Astrocyte of the hippocampus (primary cell): ENCODE results near the gene RTN1.

ENCODE experiments used
- DNase-seq: peaks from one replicate; pipeline ENCODE4 v3.0.0; 2011; ENCODE audit warnings: low read depth, low spot score

RTN1 gene

GRCh38 chr14:59633486-59633885 lies 237.1 kb downstream of the RTN1 start:
- no peak for DNase-seq

DNA sequence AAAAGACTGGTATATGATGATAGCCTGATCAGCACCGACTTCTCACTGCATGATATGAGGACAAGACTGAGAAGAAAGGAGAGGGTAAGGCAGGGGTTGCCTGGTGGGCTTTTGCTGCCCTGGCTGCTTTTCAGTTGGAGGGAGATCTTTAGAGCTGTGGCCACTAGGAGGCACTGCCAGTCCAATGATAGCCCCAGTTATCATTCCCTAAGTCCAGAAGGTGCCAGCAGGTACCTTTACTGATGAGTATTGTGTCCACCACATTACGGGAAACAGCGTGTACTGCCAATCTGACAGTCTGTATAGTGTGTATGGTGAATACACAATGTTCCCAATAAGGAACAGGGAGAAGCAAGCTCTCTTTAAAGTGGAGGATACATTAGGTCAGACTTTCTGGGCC lies 238.2 kb downstream of the RTN1 start:
- peak; percentile 63 for DNase-seq

- DNase-seq = no peak
Measured at GRCh38 chr14:59631237-59631636, 239.3 kb downstream of the RTN1 start.

- DNase-seq = peak; percentile 72
Measured at GRCh38 chr14:59630288-59630963, 240.2 kb downstream of the RTN1 start.

DNA sequence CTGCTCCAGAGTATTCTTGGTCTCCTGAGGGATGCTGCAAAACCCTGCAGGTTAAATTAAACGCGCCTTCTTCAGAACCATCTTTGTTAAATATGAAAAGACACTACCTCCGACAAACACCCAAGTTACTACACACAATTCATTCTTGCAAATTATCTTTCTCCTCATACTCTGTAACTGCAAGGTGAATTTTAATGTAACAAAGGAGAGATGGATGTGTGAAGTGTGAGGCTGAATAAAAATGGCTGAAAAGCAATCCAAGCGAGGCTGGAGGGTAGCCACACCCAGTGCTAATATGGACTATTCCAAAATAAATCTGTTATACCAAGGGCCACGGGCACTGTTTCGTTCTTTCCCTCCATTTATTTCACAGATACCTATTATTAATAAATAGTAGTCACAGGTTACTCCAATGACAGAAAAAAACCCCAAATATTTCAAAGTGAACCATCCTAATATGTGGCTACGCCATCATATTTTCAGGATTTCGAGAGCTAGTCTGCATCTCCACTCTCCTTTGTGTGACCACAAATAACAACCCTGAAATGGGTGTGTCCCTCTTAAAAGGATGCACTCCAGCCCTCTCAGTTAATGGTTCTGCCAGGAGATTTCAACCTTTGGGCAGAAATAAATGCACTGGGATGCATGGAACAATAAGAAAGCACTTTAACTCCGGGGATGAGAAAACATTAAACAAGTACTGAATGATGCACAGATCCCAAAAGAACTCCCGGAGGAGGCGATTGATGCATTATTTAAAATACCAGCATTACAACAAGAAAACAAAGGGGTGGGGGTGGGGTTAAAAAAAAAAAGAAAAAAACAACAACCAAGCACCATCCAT lies 240.9 kb downstream of the RTN1 start:
- DNase-seq = no peak

DNA sequence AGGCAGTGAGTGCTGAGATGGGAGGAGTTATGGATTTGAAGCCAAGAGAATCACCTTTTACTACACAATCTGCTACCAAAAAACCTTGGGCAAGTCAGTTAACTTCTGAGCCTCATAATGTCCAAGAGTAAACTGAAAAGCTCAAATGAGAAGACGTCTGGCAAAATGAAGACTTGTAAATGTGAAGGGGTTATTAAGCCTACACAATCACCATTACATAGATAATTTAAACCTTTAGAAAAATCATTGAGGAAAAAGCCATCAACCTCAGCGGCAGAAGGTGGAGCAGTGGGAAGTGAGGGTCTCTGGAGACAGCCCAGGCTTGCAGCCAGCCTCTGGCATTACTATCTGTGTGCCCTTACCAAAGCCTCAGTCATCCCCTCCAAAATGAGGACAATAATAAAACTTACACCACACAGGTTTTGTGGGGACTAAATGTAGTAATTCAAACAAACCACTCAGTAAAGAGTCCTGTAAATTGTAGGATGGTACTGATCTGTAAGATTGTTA lies 243.5 kb downstream of the RTN1 start:
- no peak for DNase-seq

DNA sequence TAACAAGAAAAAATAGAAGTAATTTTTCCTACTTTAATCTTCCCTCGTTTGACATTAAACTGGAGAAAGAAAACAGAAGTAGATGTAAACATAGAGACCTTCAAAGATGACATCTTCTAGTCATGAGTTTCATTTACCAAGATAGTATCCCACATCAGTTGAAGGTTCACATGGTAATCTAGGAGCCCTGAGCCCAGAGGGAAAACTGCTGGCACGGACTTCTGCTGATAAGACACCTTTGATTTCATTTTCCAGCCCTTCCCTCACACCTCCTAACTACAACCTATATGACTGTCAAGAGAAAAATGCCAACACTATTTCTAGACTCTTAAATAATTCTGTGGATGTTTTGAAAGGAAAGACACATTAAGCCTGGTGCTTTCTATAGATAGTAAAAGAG lies 247.9 kb downstream of the RTN1 start:
- no peak for DNase-seq

DNA sequence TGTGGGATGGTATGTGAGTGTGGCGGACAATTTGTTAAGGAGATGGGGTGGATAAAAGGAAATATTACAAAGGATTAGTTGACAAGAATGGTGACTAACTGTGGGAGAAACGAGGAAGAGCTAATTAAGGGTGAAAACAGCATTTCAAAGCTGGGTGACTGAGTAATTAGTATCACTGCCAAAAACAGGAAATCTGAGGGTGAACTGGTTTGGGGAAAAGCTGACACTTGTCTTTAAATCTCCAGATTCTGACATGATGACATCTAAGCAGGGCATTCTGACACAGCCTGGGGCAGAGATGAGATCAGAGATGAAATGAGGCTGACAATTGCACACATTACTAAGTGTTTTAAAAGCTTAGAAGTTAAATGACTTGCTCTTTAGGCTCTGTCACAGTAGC lies 251.5 kb downstream of the RTN1 start:
- no peak for DNase-seq

- no peak for DNase-seq
Measured at GRCh38 chr14:59601056-59601455, 269.5 kb downstream of the RTN1 start.

GRCh38 chr14:59600211-59600945 lies 270.2 kb downstream of the RTN1 start:
- DNase-seq = no peak

- no peak for DNase-seq
Measured at GRCh38 chr14:59595071-59595470, 275.5 kb downstream of the RTN1 start.

GRCh38 chr14:59591641-59592370 lies 278.8 kb downstream of the RTN1 start:
- no peak for DNase-seq

GRCh38 chr14:59588101-59588500 lies 282.5 kb downstream of the RTN1 start:
- no peak for DNase-seq

GRCh38 chr14:59585891-59586554 lies 284.6 kb downstream of the RTN1 start:
- peak; percentile 82 for DNase-seq

DNA sequence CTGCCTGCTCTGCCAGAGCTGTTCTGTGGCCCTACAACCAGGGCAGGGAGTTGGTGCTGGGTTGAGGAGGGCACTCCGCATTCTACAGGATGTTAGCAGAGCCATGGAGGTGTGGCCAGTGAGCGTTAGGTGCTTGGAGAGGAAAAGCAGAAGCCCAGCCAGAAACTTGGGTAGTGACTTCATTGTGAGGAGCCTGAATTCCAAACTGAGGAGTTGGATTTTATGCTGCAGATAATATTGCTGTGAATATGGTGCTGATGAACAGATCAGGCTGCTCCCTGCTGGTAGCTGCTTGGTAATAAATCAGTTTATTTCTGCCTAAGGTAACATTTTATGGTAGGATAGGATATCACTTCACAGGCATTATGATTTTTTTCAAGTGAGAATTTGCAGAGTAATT lies 286.8 kb downstream of the RTN1 start:
- peak; percentile 65 for DNase-seq

GRCh38 chr14:59582845-59583509 lies 287.6 kb downstream of the RTN1 start:
- DNase-seq = no peak

DNA sequence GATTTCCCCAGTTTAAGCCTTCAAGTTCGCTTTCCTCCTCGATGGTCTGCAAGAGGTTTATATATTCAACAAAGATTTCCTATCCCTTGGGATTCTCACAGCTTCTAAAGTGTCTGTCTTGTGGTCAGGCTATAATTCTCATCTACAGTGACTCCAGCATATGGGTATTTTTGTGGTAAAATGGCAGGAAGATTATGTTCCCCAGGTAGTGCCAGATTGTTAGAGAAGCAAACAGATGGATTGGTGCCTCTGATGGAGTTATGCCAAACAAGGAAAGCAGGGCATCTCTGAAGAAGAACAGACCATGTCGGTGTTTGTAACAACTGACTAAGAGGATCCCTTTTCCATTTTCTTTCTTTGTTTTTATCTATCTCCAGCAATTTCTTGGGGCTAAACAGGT lies 288.4 kb downstream of the RTN1 start:
- DNase-seq = no peak

GRCh38 chr14:59580911-59581310 lies 289.7 kb downstream of the RTN1 start:
- DNase-seq = no peak

- peak; percentile 95 for DNase-seq
Measured at GRCh38 chr14:59576332-59577294, 294.0 kb downstream of the RTN1 start, which contains the start of gene CCDC175. Gene CCDC175 (minus strand): TSS chr14:59576812. CDS start chr14:59576775, 37 bp downstream.
